Cardiac muscle cell (in vitro differentiated cells and primary cell): ENCODE results near the gene NMBR. TPM values are rescaled to one million over a fixed set of nuclear protein-coding genes. Genes with fewer than 3 reads are reported as not detected.
A peak's percentile ranks its signal among the peaks of the same experiment; 100 is the strongest.
"Not testable (repeated sequence)": the region's sequence is repeated elsewhere in the genome, so short reads cannot be mapped to it uniquely, and the experiment has no call there.

ENCODE experiments used
- DNase-seq, 2 donors: peaks; one replicate each; pipeline versions ENCODE4 v3.0.0 to v3.0.0-alpha.2; 2010 to 2017; ENCODE audit warnings: low read depth in 1 of 2, low spot score in 1 of 2
- H3K27ac ChIP-seq: fragments of 200-600 bp; sonication (generic); 2 replicates; pipeline ENCODE4 v1.5.1; 2016
- H3K27me3 ChIP-seq: fragments of 200-600 bp; sonication (generic); 2 replicates; pipeline ENCODE4 v1.6.0; 2016; ENCODE audit warnings: control low read depth
- H3K36me3 ChIP-seq: fragments of 200-600 bp; sonication (generic); 2 replicates; pipeline ENCODE4 v1.5.1; 2016; ENCODE audit warnings: control low read depth
- H3K4me1 ChIP-seq: fragments of 200-600 bp; sonication (generic); 2 replicates; pipeline ENCODE4 v1.8.1; 2017; ENCODE audit warnings: low read depth, mild to moderate bottlenecking, mixed run types
- H3K4me3 ChIP-seq: fragments of 200-600 bp; sonication (generic); 2 replicates; pipeline ENCODE4 v1.5.1; 2016; ENCODE audit warnings: mild to moderate bottlenecking
- H3K9me3 ChIP-seq: fragments of 200-600 bp; sonication (generic); 2 replicates; pipeline ENCODE4 v1.5.1; 2017; ENCODE audit warnings: low read depth, mild to moderate bottlenecking, control low read depth
- CTCF ChIP-seq: IDR thresholded peaks from 2 replicates; pipeline ENCODE4 v1.5.1; 2012; ENCODE audit warnings: low read depth, mild to moderate bottlenecking, low read length
- polyA plus RNA-seq: library from polyadenylated mRNA; unstranded; fragments of >200 nt; fragmentation: Nextera tagmentation; extraction: Ambion mirVana; gene quantifications from 2 replicates; pipeline ENCODE4 v1.2.1, GENCODE V29; 2016
- total RNA-seq: library from RNA; depleted of rRNA; stranded (reverse); fragments of >200 nt; gene quantifications from 2 replicates; pipeline ENCODE4 v1.2.3, GENCODE V29; 2016

Gene NMBR
- total and polyA plus RNA-seq, 2 experiments from 2014 or later = 0.15 TPM; not detected in 1

- Histone ChIP-seq H3K4me3 (peak overlapping the region; percentile 17), H3K27ac (no peak overlapping the region), H3K9me3 (no peaks in the 10 kb centered on the region), H3K27me3 (no peaks in the 10 kb centered on the region), H3K36me3 (no peaks in the 10 kb centered on the region), H3K4me1 (no peaks in the 10 kb centered on the region)
- TF ChIP-seq CTCF = no peak
- peak in 1 of 2 donors; percentile 76 for DNase-seq
Measured at GRCh38 chr6:142030115-142030619, 116.8 kb downstream of the NMBR start.

GRCh38 chr6:142028527-142028926 is 118.4 kb downstream of the NMBR start:
- DNase-seq = no peak
- Histone ChIP-seq H3K27me3 (no peaks in the 10 kb centered on the region), H3K27ac (no peak overlapping the region), H3K4me1 (no peaks in the 10 kb centered on the region), H3K36me3 (no peaks in the 10 kb centered on the region), H3K4me3 (no peak overlapping the region), H3K9me3 (no peaks in the 10 kb centered on the region)
- TF ChIP-seq CTCF = no peak

- not testable (repeated sequence) for DNase-seq, H3K4me3 ChIP-seq, H3K27ac ChIP-seq, H3K27me3 ChIP-seq, H3K36me3 ChIP-seq, H3K9me3 ChIP-seq, H3K4me1 ChIP-seq
Measured at GRCh38 chr6:142027804-142028203, 119.1 kb downstream of the NMBR start.

- Histone ChIP-seq H3K9me3 (no peaks in the 10 kb centered on the region), H3K4me1 (no peaks in the 10 kb centered on the region), H3K36me3 (no peaks in the 10 kb centered on the region), H3K27me3 (no peaks in the 10 kb centered on the region), H3K4me3 (no peak overlapping the region), H3K27ac (no peak overlapping the region)
- no peak for DNase-seq
- no peak for TF ChIP-seq CTCF
Measured at GRCh38 chr6:142027074-142027473, 119.8 kb downstream of the NMBR start.

- no peak for TF ChIP-seq CTCF
- Histone ChIP-seq H3K27me3 (no peaks in the 10 kb centered on the region), H3K4me3 (no peak overlapping the region), H3K27ac (no peak overlapping the region), H3K4me1 (no peaks in the 10 kb centered on the region), H3K36me3 (no peaks in the 10 kb centered on the region), H3K9me3 (no peaks in the 10 kb centered on the region)
- DNase-seq = no peak
Measured at GRCh38 chr6:142026471-142026870, 120.5 kb downstream of the NMBR start.

Other genes starting within 250 kb of the NMBR start
- not detected in 2 replicates for gene GJE1, start 14.2 kb downstream of the NMBR start, total RNA-seq
- gene GJE1, start 14.2 kb downstream of the NMBR start, polyA plus RNA-seq = not detected in 2 replicates
- gene VTA1, start 141 bp upstream of the NMBR start, total RNA-seq = 44.0 and 48.6 TPM in 2 replicates
- 93.0 and 101 TPM in 2 replicates for gene VTA1, start 141 bp upstream of the NMBR start, polyA plus RNA-seq
- 8.7 and 12.9 TPM in 2 replicates for gene ADGRG6, start 154.9 kb upstream of the NMBR start, total RNA-seq
- gene ADGRG6, start 154.9 kb upstream of the NMBR start, polyA plus RNA-seq = 2.4 and 3.7 TPM in 2 replicates